ENCODE data around the gene NCOA1.

DNA sequence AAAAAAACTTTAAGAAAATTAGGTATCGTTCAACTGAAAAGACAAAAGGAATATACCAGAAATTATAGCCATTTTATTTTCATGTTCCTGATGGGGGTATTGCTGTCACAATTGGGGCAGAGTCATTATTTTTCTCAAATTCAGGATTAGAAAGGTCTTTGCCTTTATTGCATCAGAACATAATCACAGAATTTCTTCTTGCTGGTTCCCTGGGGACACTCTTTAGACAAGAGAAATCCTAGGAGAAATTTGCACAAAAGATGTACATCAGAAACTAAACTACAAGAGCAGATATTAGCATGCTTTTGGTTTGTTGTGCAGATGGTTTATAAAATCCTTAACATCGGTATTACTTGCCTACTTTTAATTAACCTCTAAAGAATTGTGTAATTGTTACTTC lies 103.2 kb downstream of the NCOA1 start:
- TF ChIP-seq, protein P1, sequence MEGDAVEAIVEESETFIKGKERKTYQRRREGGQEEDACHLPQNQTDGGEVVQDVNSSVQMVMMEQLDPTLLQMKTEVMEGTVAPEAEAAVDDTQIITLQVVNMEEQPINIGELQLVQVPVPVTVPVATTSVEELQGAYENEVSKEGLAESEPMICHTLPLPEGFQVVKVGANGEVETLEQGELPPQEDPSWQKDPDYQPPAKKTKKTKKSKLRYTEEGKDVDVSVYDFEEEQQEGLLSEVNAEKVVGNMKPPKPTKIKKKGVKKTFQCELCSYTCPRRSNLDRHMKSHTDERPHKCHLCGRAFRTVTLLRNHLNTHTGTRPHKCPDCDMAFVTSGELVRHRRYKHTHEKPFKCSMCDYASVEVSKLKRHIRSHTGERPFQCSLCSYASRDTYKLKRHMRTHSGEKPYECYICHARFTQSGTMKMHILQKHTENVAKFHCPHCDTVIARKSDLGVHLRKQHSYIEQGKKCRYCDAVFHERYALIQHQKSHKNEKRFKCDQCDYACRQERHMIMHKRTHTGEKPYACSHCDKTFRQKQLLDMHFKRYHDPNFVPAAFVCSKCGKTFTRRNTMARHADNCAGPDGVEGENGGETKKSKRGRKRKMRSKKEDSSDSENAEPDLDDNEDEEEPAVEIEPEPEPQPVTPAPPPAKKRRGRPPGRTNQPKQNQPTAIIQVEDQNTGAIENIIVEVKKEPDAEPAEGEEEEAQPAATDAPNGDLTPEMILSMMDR (IDR thresholded peaks at IDR 0.05; ENCODE audit: low read depth, low read length, poor library complexity, severe bottlenecking) = no peak
- no peak for TF ChIP-seq EZH2phosphoT487 (IDR thresholded peaks at IDR 0.05; ENCODE audit: borderline replicate concordance, low read length)
